Uterus (tissue), 4 donors: ENCODE results near the gene CD101. TPM values are rescaled to one million over a fixed set of nuclear protein-coding genes. Genes with fewer than 3 reads are reported as not detected.

ENCODE experiments used
- DNase-seq, 2 donors: peaks; one replicate each; pipeline ENCODE4 v3.0.0-alpha.2; 2019 to 2020
- H3K27ac ChIP-seq, 2 donors: fragments of 200-600 bp; sonication (generic); 1 replicate in 1 of 2; 2 replicates in 1 of 2; pipeline ENCODE4 v1.5.1; 2016 to 2018
- H3K27me3 ChIP-seq, 2 donors: fragments of 200-600 bp; sonication (generic); one replicate each; pipeline ENCODE4 v1.5.1; 2018 to 2019; ENCODE audit warnings: control low read depth in 1 of 2
- H3K36me3 ChIP-seq, 2 donors: fragments of 200-600 bp; sonication (generic); one replicate each; pipeline ENCODE4 v1.5.1; 2019; ENCODE audit warnings: control low read depth in 1 of 2
- H3K4me1 ChIP-seq, 2 donors: fragments of 200-600 bp; sonication (generic); one replicate each; pipeline ENCODE4 v1.5.1; 2018 to 2019; ENCODE audit warnings: control low read depth in 1 of 2
- H3K4me3 ChIP-seq, 2 donors: fragments of 200-600 bp; sonication (generic); 1 replicate in 1 of 2; 2 replicates in 1 of 2; pipeline ENCODE4 v1.5.1; 2018 to 2019; ENCODE audit warnings: mild to moderate bottlenecking in 1 of 2
- H3K9me3 ChIP-seq, 2 donors: fragments of 200-600 bp; sonication (generic); one replicate each; pipeline ENCODE4 v1.5.1; 2019; ENCODE audit warnings: control low read depth in 1 of 2
- CTCF ChIP-seq, 4 experiments: fragments of 200-600 bp in 2 of 4; fragments of 450-650 bp in 2 of 4; sonication (generic) in 2 of 4; IDR thresholded peaks; one replicate each; pipeline ENCODE4 v1.5.1; 2016 to 2019; ENCODE audit warnings: antibody characterized with exemption in 4 of 4, mild to moderate bottlenecking in 2 of 4, moderate library complexity in 1 of 4
- POLR2A ChIP-seq, 2 donors: fragments of 450-650 bp; IDR thresholded peaks; one replicate each; pipeline ENCODE4 v1.6.1; 2016; ENCODE audit warnings: antibody characterized with exemption in 2 of 2, mild to moderate bottlenecking in 1 of 2, moderate library complexity in 1 of 2
- intact Hi-C: fragments of 100-400 bp; cut with DNase I; formaldehyde crosslinking; loops from one replicate; pipeline ENCODE4 v1.15.1; 2023; ENCODE audit warnings: low total_unique reads
- total RNA-seq, 4 donors: library from RNA; depleted of rRNA in 3 of 4; stranded (reverse); fragments of >200 nt in 3 of 4; gene quantifications; one replicate each; pipeline versions ENCODE4 v1.1.0 to v1.2.4, GENCODE V29; 2014 to 2023
- donor health status: DM: yes; HTN: yes; CAD: no.

CD101 gene
- total RNA-seq, 4 donors from 2014 or later = 2.1 to 4.1 (median 2.6) TPM; not detected in 1

- no peaks in the 10 kb centered on the region for H3K36me3 ChIP-seq
- H3K9me3 ChIP-seq = no peaks in the 10 kb centered on the region
- TF ChIP-seq CTCF (IDR thresholded peaks at IDR 0.05) = no peak
- no peak for TF ChIP-seq POLR2A (IDR thresholded peaks at IDR 0.05)
- H3K4me1 ChIP-seq = no peaks in the 10 kb centered on the region
- H3K27ac ChIP-seq = no peak overlapping the region
- DNase-seq = no peak
- H3K4me3 ChIP-seq = no peak overlapping the region
- intact Hi-C loops = no loop called here
- no peaks in the 10 kb centered on the region for H3K27me3 ChIP-seq
Observed at GRCh38 chr1:117014209-117014608, 12.6 kb downstream of the CD101 start.

GRCh38 chr1:117015724-117016123 lies 14.2 kb downstream of the CD101 start:
- Histone ChIP-seq H3K27me3 (no peaks in the 10 kb centered on the region), H3K36me3 (no peaks in the 10 kb centered on the region), H3K4me1 (no peaks in the 10 kb centered on the region), H3K27ac (no peak overlapping the region), H3K4me3 (no peak overlapping the region), H3K9me3 (no peaks in the 10 kb centered on the region)
- no peak for DNase-seq
- no peak for TF ChIP-seq CTCF (IDR thresholded peaks at IDR 0.05)
- no peak for TF ChIP-seq POLR2A (IDR thresholded peaks at IDR 0.05)
- intact Hi-C loops = no loop called here

GRCh38 chr1:117017062-117017461 lies 15.5 kb downstream of the CD101 start:
- H3K27me3 ChIP-seq = no peaks in the 10 kb centered on the region
- no peaks in the 10 kb centered on the region for H3K9me3 ChIP-seq
- H3K27ac ChIP-seq = no peak overlapping the region
- no peak for DNase-seq
- TF ChIP-seq POLR2A (IDR thresholded peaks at IDR 0.05) (no peak), CTCF (IDR thresholded peaks at IDR 0.05) (no peak)
- H3K4me3 ChIP-seq = no peak overlapping the region
- H3K36me3 ChIP-seq = no peaks in the 10 kb centered on the region
- H3K4me1 ChIP-seq = no peaks in the 10 kb centered on the region
- intact Hi-C loops = no loop called here

GRCh38 chr1:117017648-117018047 lies 16.1 kb downstream of the CD101 start:
- intact Hi-C loops = no loop called here
- Histone ChIP-seq H3K4me1 (no peaks in the 10 kb centered on the region), H3K9me3 (no peaks in the 10 kb centered on the region), H3K27me3 (no peaks in the 10 kb centered on the region), H3K4me3 (no peak overlapping the region), H3K36me3 (no peaks in the 10 kb centered on the region), H3K27ac (no peak overlapping the region)
- no peak for DNase-seq
- TF ChIP-seq POLR2A (IDR thresholded peaks at IDR 0.05) (no peak), CTCF (IDR thresholded peaks at IDR 0.05) (no peak)

GRCh38 chr1:117020526-117021156 lies 19.1 kb downstream of the CD101 start:
- intact Hi-C loops = no loop called here
- Histone ChIP-seq H3K4me1 (no peaks in the 10 kb centered on the region), H3K9me3 (no peaks in the 10 kb centered on the region), H3K27ac (no peak overlapping the region), H3K4me3 (no peak overlapping the region), H3K27me3 (no peaks in the 10 kb centered on the region), H3K36me3 (no peaks in the 10 kb centered on the region)
- DNase-seq = no peak
- TF ChIP-seq POLR2A (IDR thresholded peaks at IDR 0.05) (no peak), CTCF (IDR thresholded peaks at IDR 0.05) (no peak)
